Left ventricle myocardium inferior (tissue), 1 donor: ENCODE data around the gene LIMS2. TPM values are rescaled to one million over a fixed set of nuclear protein-coding genes. Genes with fewer than 3 reads are reported as not detected.

Source experiments
- DNase-seq: peaks from one replicate; pipeline ENCODE4 v3.0.0-alpha.2; 2020
- H3K27ac ChIP-seq: fragments of 200-600 bp; replicated peaks from 2 replicates; pipeline ENCODE4 v1.8.0; 2021
- H3K27me3 ChIP-seq: fragments of 200-600 bp; 2 replicates; pipeline ENCODE4 v1.8.0; 2021; ENCODE audit warnings: low read depth
- H3K36me3 ChIP-seq: fragments of 200-600 bp; 2 replicates; pipeline ENCODE4 v1.8.0; 2021
- H3K4me1 ChIP-seq: fragments of 200-600 bp; 2 replicates; pipeline ENCODE4 v1.8.0; 2021
- H3K4me3 ChIP-seq: fragments of 200-600 bp; 2 replicates; pipeline ENCODE4 v1.8.0; 2021; ENCODE audit warnings: mild to moderate bottlenecking, moderate library complexity
- H3K9me3 ChIP-seq: fragments of 200-600 bp; replicated peaks from 2 replicates; pipeline ENCODE4 v1.8.0; 2021
- intact Hi-C: fragments of 100-400 bp; cut with micrococcal nuclease; formaldehyde crosslinking; loops from one replicate; pipeline ENCODE4 v1.11.0; 2022
- total RNA-seq: library from RNA; stranded (reverse); fragmentation: NEBNext Ultra II Directional; extraction: Animal tissue kit (Norgen Biotek cat#: 25700); gene quantifications from one replicate; pipeline ENCODE4 v1.2.1, GENCODE V29; 2021
- TF ChIP-seq, protein P1 (sequence below): fragments of 200-600 bp; IDR thresholded peaks from 2 replicates; pipeline ENCODE4 v1.8.0; 2021; ENCODE audit warnings: antibody characterized with exemption, mild to moderate bottlenecking, borderline replicate concordance
- donor health status: DM: no; HTN: yes; CAD: no; lungs with severe emphysema.

The LIMS2 gene
- total RNA-seq, 1 donor from 2014 or later, result 173 TPM

DNA sequence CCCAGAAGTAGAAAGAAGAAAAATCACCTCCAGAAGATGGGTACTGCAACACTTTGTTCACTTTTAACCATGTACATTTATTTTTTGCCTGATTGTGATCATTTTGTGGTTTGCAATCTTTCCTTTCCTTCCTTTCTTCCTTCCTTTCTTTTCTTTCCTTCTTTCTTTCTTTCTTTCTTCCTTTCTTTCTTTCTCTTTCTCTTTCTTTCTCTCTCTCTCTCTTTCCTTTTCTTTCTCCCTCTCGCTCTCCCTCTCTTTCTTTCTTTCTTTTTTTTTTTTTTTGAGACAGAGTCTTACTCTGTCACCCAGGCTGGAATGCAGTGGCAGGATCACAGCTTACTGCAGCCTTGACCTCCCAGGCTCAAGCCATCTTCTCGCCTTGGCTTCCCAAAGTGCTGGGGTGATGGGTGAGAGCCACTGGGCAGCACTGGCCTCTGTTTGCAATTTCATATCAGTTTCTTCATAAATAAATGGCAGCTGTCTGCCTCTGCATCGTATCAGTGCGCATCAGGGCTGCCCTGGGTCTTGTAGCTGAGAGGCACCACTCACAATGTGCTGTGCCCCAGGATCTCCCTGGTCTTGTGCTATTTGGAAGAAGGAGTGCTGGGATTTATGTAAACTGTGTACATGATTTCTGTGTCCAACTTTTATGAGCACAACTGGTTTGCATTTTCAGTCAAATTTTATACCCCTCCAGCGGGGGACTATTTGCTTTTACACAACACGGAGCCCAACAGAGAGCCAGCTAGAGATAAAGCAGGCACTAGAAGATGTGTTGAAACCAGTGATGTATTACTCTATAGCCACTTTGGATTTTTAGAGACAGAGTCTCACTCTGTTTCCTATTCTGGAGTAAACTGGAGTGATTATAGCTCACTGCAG lies 6.9 kb upstream of the LIMS2 start:
- intact Hi-C loops, result no loop called here
- Histone ChIP-seq H3K27me3 (no peaks in the 10 kb centered on the region), H3K27ac (peak overlapping the region; percentile 81), H3K36me3 (no peaks in the 10 kb centered on the region), H3K4me3 (peak overlapping the region; percentile 66), H3K9me3 (no peaks in the 10 kb centered on the region), H3K4me1 (peaks cover 62% of the 10 kb centered on the region)
- DNase-seq, result no peak
- TF ChIP-seq, protein P1, sequence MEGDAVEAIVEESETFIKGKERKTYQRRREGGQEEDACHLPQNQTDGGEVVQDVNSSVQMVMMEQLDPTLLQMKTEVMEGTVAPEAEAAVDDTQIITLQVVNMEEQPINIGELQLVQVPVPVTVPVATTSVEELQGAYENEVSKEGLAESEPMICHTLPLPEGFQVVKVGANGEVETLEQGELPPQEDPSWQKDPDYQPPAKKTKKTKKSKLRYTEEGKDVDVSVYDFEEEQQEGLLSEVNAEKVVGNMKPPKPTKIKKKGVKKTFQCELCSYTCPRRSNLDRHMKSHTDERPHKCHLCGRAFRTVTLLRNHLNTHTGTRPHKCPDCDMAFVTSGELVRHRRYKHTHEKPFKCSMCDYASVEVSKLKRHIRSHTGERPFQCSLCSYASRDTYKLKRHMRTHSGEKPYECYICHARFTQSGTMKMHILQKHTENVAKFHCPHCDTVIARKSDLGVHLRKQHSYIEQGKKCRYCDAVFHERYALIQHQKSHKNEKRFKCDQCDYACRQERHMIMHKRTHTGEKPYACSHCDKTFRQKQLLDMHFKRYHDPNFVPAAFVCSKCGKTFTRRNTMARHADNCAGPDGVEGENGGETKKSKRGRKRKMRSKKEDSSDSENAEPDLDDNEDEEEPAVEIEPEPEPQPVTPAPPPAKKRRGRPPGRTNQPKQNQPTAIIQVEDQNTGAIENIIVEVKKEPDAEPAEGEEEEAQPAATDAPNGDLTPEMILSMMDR, result no peak

DNA sequence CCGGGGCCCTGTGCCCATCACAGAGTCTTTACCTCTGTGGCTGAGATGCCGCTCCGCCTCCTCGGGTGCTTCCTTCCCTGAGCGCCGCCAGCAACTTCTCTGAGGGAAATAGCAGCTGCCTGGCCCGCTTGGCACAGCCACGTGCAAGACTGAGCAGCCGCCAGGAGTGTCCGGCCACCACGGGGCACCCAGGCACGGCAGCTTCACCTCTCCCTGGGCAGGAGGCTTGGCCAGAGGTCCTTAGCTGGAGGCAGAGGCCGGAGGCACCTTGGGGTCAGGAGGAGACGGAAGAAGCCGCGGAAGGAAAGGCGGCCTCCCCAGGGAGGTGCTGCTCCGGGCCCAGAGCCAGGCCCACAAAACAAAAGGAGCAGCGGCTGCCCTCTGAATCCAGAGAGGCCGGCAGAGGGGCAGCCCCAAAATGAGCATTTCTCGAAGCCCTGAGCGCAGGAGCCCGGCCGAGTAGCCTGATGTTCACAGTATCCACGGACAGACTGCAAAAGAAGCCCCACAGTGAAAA lies 6.0 kb upstream of the LIMS2 start:
- peak; percentile 63 for DNase-seq
- Histone ChIP-seq H3K27ac (peak overlapping the region; percentile 81), H3K4me1 (peaks cover 70% of the 10 kb centered on the region)

DNA sequence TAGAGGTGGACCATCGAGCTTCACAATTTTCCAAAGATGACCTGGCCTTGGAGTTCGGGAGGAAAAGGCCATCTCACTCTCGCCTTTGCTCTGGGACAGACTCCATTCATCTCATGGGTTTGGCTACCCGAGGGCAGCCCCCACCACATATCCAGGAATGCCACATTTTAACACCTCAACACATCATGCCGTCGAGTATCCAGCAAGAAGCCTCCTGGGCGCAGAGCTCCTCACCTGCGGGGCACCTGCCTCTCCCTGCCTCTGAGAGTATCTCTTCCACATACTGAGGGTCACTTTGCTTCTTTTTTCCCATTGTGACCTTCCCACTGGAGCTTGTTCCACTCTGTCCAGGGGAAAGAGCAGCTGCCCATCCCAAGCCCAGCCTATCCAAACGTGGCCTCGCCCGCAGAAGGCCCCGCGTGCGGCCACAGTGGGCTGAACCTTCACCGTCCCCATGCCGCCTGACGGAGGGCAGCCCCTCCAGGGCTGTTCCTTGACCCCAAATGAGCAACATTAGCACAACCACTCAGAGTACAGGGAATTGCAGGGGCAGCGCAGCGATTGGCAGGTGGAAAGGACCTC lies 5.5 kb upstream of the LIMS2 start:
- H3K4me3 ChIP-seq, result peak overlapping the region; percentile 66
- H3K27ac ChIP-seq, result peak overlapping the region; percentile 81
- intact Hi-C loops, result no loop called here
- TF ChIP-seq, protein P1, result no peak
- peaks cover 76% of the 10 kb centered on the region for H3K4me1 ChIP-seq
- no peaks in the 10 kb centered on the region for H3K9me3 ChIP-seq
- DNase-seq, result no peak
- H3K36me3 ChIP-seq, result no peaks in the 10 kb centered on the region
- H3K27me3 ChIP-seq, result no peaks in the 10 kb centered on the region

More for the DNA sequence above, 6.0 kb upstream of the LIMS2 start:
- no peaks in the 10 kb centered on the region for H3K36me3 ChIP-seq
- TF ChIP-seq, protein P1, result no peak
- H3K27me3 ChIP-seq, result no peaks in the 10 kb centered on the region
- peak overlapping the region; percentile 66 for H3K4me3 ChIP-seq
- intact Hi-C loops, result no loop called here
- no peaks in the 10 kb centered on the region for H3K9me3 ChIP-seq

DNA sequence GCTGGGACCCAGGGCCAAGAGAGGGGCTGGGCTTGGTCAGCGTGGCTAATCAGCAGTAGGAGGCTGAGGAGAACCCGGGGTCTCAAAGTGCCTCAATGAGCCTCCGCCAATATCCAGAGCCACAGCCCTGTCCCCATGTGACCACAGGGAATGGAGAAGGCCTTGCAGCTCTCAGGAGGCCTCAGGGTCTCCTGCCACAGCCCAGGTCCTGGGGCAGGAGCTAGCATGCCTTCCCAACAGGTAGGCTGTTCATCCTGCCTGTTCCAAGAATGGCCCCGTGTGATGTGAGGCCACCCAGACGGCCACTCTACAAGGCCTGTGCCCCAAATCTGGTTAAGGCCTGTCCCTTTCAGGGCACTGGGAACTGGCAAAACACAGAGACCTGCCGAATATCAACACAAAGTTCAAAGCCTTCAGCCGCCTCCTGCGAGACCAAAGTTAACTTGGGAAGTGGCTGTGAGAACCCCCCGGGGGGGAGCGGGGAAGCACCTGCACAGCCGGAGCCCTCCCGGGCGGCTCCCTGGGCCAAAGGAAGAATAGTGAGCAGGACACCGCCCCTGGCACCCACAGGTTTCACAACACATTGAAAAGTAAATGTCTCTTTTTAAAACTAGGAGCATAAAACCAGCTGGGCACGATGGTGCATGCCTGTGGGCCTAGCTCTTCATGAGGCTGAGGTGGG lies 4.5 kb upstream of the LIMS2 start:
- TF ChIP-seq, protein P1, result no peak
- intact Hi-C loops, result no loop called here
- H3K27ac ChIP-seq, result peak overlapping the region; percentile 81

DNA sequence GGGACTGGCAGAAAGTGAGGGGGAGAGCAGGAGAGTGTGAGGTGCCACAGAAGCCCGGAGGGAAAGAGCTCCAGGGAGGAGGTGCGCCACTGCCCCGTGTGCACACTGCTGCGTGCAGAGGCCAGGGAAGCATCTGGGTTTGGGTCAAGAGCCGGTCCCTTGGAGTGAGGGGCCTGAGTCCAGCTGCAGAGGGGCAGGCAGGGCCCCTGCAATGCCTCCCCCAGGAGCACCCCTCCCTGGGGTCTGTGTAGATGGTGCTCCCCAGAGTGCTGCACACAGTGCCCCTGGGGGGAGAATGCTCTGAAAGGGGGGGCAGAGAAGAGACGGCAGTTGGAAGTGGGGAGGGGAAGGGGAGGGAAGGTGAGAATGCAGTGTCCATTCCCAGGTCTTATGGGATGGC lies 3.7 kb upstream of the LIMS2 start:
- peak overlapping the region; percentile 81 for H3K27ac ChIP-seq
- TF ChIP-seq, protein P1, result no peak
- peaks cover 88% of the 10 kb centered on the region for H3K4me1 ChIP-seq
- no peak for DNase-seq
- no peaks in the 10 kb centered on the region for H3K36me3 ChIP-seq
- no peaks in the 10 kb centered on the region for H3K9me3 ChIP-seq
- peak overlapping the region; percentile 66 for H3K4me3 ChIP-seq
- no peaks in the 10 kb centered on the region for H3K27me3 ChIP-seq
- intact Hi-C loops, result no loop called here

More for the DNA sequence above, 4.5 kb upstream of the LIMS2 start:
- Histone ChIP-seq H3K27me3 (no peaks in the 10 kb centered on the region), H3K36me3 (no peaks in the 10 kb centered on the region), H3K4me3 (peak overlapping the region; percentile 66), H3K4me1 (peaks cover 81% of the 10 kb centered on the region), H3K9me3 (no peaks in the 10 kb centered on the region)
- DNase-seq, result no peak
